A673 (cell line): ENCODE results near the gene PPP1R1C. TPM values are rescaled to one million over a fixed set of nuclear protein-coding genes. Genes with fewer than 3 reads are reported as not detected.

Experiments
- BruUV-seq: library from RNA; stranded (reverse); fragments of 400-500 nt; replicated peaks from 2 replicates; lab custom pipeline; 2021; lab: Mats Ljungman, UMichigan
- CTCF ChIA-PET: fragments of 300-600 bp; sonication (Branson Sonifier 250); formaldehyde crosslinking; loops from one replicate; lab custom pipeline; 2022; ENCODE audit warnings: antibody characterized with exemption; lab: Charles Lee
- POLR2A ChIA-PET: fragments of 300-600 bp; sonication (Branson Sonifier 250); formaldehyde crosslinking; loops from one replicate; lab custom pipeline; 2022; ENCODE audit warnings: antibody characterized with exemption; ENCODE audit not compliant: low non-redundant PET; lab: Charles Lee
- DNase-seq: peaks from one replicate; pipeline ENCODE4 v3.0.0-alpha.2; 2015; ENCODE audit warnings: low spot score
- H3K27ac ChIP-seq: fragments of 200-600 bp; sonication (generic); 2 replicates; pipeline ENCODE4 v1.5.1; 2016; ENCODE audit warnings: mixed run types, low read depth, mild to moderate bottlenecking, mixed read lengths, antibody characterized with exemption, low read length; ENCODE audit not compliant: poor library complexity, severe bottlenecking
- H3K27me3 ChIP-seq: fragments of 200-600 bp; sonication (generic); replicated peaks from 2 replicates; pipeline ENCODE4 v1.6.1; 2017; ENCODE audit warnings: mixed run types, low read depth, mild to moderate bottlenecking, mixed read lengths, antibody characterized with exemption, low read length; ENCODE audit not compliant: insufficient read depth, poor library complexity
- H3K36me3 ChIP-seq: fragments of 200-600 bp; sonication (generic); 2 replicates; pipeline ENCODE4 v1.6.1; 2016; ENCODE audit warnings: mixed run types, mild to moderate bottlenecking, mixed read lengths, antibody characterized with exemption, low read length; ENCODE audit not compliant: insufficient read depth, poor library complexity, severe bottlenecking
- H3K4me1 ChIP-seq: fragments of 200-600 bp; sonication (generic); 2 replicates; pipeline ENCODE4 v1.6.1; 2017; ENCODE audit warnings: mixed run types, mild to moderate bottlenecking, mixed read lengths, antibody characterized with exemption, low read length; ENCODE audit not compliant: insufficient read depth, poor library complexity, severe bottlenecking
- H3K4me3 ChIP-seq: fragments of 200-600 bp; sonication (generic); 2 replicates; pipeline ENCODE4 v1.5.1; 2016; ENCODE audit warnings: low read depth, mixed run types, mild to moderate bottlenecking, mixed read lengths, low read length; ENCODE audit not compliant: poor library complexity, severe bottlenecking
- H3K9me3 ChIP-seq: fragments of 200-600 bp; sonication (generic); 2 replicates; pipeline ENCODE4 v1.6.1; 2016; ENCODE audit warnings: mixed run types, low read depth, mild to moderate bottlenecking, mixed read lengths, antibody characterized with exemption, low read length; ENCODE audit not compliant: poor library complexity, severe bottlenecking
- CTCF ChIP-seq: fragments of 300-800, 200-600 bp; sonication (generic); conservative IDR thresholded peaks from 2 replicates; pipeline ENCODE4 v1.5.1; 2017; ENCODE audit warnings: low read depth, mild to moderate bottlenecking, antibody characterized with exemption, low read length, moderate library complexity, mixed read lengths
- EZH2 ChIP-seq: fragments of 200-600 bp; sonication (generic); IDR thresholded peaks from 2 replicates; pipeline ENCODE4 v1.6.1; 2017; ENCODE audit warnings: borderline replicate concordance, low read depth, mild to moderate bottlenecking, mixed read lengths, antibody characterized with exemption, low read length; ENCODE audit not compliant: poor library complexity, severe bottlenecking
- intact Hi-C: fragments of 100-400 bp; cut with micrococcal nuclease; formaldehyde crosslinking; loops from one replicate; pipeline ENCODE4 v1.10.0; 2022; ENCODE audit not compliant: unreplicated experiment
- total RNA-seq: library from RNA; stranded (reverse); gene quantifications from 2 replicates; pipeline ENCODE4 v1.2.3, GENCODE V29; 2021

The PPP1R1C gene
- total RNA-seq, 1 experiment from 2014 or later: 5.3 TPM

- TF ChIP-seq EZH2: no peak
- no peak for TF ChIP-seq CTCF
- no peaks in the 10 kb centered on the region for H3K36me3 ChIP-seq
- intact Hi-C loops: no loop called here
- H3K9me3 ChIP-seq: no peaks in the 10 kb centered on the region
- no peak overlapping the region for H3K4me3 ChIP-seq
- no peaks in the 10 kb centered on the region for H3K4me1 ChIP-seq
- no peak for DNase-seq
- H3K27ac ChIP-seq: no peak overlapping the region
- POLR2A ChIA-PET: no interaction called here
- CTCF ChIA-PET: no interaction called here
- BruUV-seq: no TSS peak
- H3K27me3 ChIP-seq: no peaks in the 10 kb centered on the region
Measured at GRCh38 chr2:182166406-182166805, 180.8 kb downstream of the PPP1R1C start.

DNA sequence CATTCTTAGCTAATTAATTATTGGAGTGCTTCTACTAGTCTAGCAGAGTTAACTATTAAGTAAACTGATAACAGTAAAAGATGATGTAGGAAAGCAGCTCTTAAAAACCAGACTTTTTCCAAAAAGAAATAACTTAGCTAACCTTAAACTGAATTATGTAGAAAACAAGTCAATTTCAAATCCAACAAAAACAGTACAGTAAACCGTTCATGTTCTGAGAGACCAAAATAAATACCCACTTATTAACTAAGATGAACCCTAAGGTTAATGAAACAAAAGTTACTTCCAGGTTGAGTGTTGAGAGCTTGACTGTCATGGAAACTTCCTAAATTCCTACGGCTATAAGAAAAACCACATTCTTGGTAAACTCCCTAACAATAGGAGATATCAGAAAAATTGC lies 181.2 kb downstream of the PPP1R1C start:
- Histone ChIP-seq H3K4me3 (no peak overlapping the region), H3K27ac (no peak overlapping the region), H3K4me1 (no peaks in the 10 kb centered on the region), H3K36me3 (no peaks in the 10 kb centered on the region), H3K9me3 (no peaks in the 10 kb centered on the region), H3K27me3 (no peaks in the 10 kb centered on the region)
- ChIA-PET CTCF (no interaction called here), POLR2A (no interaction called here)
- intact Hi-C loops: no loop called here
- TF ChIP-seq CTCF: no peak
- no peak for TF ChIP-seq EZH2
- DNase-seq: no peak
- BruUV-seq: no TSS peak

Other genes with a start within 250 kb of the PPP1R1C start
- gene ITPRID2, start 94.1 kb upstream of the PPP1R1C start, total RNA-seq: 141 and 149 TPM in 2 replicates